NB4 (cell line): ENCODE measurements around the gene NCOA3.
"Not testable (repeated sequence)": the region's sequence is repeated elsewhere in the genome, so short reads cannot be mapped to it uniquely, and the experiment has no call there.

Experiments
- MYC ChIP-seq: IDR thresholded peaks from 2 replicates; pipeline ENCODE4 v1.6.1; 2011; ENCODE audit warnings: low read depth, low read length
- POLR2A ChIP-seq: IDR thresholded peaks from 2 replicates; pipeline ENCODE4 v1.6.1; 2011; ENCODE audit warnings: mild to moderate bottlenecking; ENCODE audit not compliant: insufficient read length; ENCODE audit errors: extremely low read depth
- TF ChIP-seq, protein P1 (sequence below): IDR thresholded peaks from one replicate; pipeline ENCODE4 v1.5.1; 2012; ENCODE audit warnings: low read depth, low read length
- TF ChIP-seq, protein P2 (sequence below): IDR thresholded peaks from 2 replicates; pipeline ENCODE4 v1.6.1; 2011; ENCODE audit warnings: low read depth, low read length

DNA sequence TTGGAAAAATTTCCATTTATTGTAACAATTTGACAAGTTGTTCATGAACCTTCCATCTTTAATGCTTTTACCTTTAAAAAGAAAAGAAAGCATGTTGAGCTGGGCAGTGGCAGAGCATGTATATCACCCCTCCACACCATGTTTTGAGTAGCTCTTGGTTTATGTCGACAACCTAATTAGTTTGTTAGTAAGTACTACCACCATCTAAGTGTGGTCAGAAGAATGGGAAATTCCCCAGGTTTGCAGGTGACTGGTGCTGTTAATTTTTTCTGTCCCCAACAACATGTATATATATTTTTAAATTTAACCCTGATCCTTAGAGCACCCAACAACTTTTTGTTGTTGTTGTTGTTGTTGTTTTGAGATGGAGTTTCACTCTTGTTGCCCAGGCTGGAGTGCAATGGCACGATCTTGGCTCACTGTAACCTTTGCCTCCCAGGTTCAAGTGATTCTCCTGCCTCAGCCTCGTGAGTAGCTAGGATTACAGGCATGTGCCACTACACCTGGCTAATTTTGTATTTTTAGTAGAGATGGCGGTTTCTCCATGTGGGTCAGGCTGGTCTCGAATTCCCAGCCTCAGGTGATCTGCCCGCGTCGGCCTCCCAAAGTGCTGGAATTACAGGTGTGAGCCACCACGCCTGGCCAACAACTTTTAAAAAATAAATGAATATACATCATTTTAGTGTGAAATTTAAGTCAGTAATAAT lies 5.7 kb downstream of the NCOA3 start:
- TF ChIP-seq, protein P1, sequence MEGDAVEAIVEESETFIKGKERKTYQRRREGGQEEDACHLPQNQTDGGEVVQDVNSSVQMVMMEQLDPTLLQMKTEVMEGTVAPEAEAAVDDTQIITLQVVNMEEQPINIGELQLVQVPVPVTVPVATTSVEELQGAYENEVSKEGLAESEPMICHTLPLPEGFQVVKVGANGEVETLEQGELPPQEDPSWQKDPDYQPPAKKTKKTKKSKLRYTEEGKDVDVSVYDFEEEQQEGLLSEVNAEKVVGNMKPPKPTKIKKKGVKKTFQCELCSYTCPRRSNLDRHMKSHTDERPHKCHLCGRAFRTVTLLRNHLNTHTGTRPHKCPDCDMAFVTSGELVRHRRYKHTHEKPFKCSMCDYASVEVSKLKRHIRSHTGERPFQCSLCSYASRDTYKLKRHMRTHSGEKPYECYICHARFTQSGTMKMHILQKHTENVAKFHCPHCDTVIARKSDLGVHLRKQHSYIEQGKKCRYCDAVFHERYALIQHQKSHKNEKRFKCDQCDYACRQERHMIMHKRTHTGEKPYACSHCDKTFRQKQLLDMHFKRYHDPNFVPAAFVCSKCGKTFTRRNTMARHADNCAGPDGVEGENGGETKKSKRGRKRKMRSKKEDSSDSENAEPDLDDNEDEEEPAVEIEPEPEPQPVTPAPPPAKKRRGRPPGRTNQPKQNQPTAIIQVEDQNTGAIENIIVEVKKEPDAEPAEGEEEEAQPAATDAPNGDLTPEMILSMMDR, result not testable (repeated sequence)
- TF ChIP-seq POLR2A, MYC: not testable (repeated sequence)
- TF ChIP-seq, protein P2, sequence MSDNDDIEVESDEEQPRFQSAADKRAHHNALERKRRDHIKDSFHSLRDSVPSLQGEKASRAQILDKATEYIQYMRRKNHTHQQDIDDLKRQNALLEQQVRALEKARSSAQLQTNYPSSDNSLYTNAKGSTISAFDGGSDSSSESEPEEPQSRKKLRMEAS, result not testable (repeated sequence)
